PFSK-1 (cell line): Measurements from ENCODE around the gene CMBL.

Source experiments
- FOXP2 ChIP-seq: optimal IDR thresholded peaks from 2 replicates; pipeline ENCODE3; 2011; ENCODE audit warnings: borderline replicate concordance, control low read depth, inconsistent platforms; ENCODE audit not compliant: insufficient read depth; ENCODE audit errors: extremely low read length, extremely low read depth
- POLR2AphosphoS5 ChIP-seq: IDR thresholded peaks from 2 replicates; pipeline ENCODE4 v1.6.1; 2012; ENCODE audit warnings: low read depth, mild to moderate bottlenecking, control low read depth, low read length, moderate library complexity
- SIN3A ChIP-seq: IDR thresholded peaks from 2 replicates; pipeline ENCODE4 v1.6.1; 2012; ENCODE audit warnings: mild to moderate bottlenecking, low read length, moderate library complexity, borderline replicate concordance; ENCODE audit not compliant: insufficient read depth
- TAF1 ChIP-seq: IDR thresholded peaks from 2 replicates; pipeline ENCODE4 v1.6.1; 2012; ENCODE audit warnings: low read length, control low read depth, borderline replicate concordance; ENCODE audit not compliant: insufficient read depth
- TF ChIP-seq, protein P1 (sequence below), 2 experiments: IDR thresholded peaks; 2 replicates each; pipeline versions ENCODE4 v1.6.1 to v1.8.0; 2011 to 2012; ENCODE audit warnings: low read depth in 2 of 2, low read length in 2 of 2, control low read depth in 1 of 2, inconsistent platforms in 1 of 2, mild to moderate bottlenecking in 1 of 2, moderate library complexity in 1 of 2; ENCODE audit not compliant: insufficient read depth in 1 of 2

CMBL gene

DNA sequence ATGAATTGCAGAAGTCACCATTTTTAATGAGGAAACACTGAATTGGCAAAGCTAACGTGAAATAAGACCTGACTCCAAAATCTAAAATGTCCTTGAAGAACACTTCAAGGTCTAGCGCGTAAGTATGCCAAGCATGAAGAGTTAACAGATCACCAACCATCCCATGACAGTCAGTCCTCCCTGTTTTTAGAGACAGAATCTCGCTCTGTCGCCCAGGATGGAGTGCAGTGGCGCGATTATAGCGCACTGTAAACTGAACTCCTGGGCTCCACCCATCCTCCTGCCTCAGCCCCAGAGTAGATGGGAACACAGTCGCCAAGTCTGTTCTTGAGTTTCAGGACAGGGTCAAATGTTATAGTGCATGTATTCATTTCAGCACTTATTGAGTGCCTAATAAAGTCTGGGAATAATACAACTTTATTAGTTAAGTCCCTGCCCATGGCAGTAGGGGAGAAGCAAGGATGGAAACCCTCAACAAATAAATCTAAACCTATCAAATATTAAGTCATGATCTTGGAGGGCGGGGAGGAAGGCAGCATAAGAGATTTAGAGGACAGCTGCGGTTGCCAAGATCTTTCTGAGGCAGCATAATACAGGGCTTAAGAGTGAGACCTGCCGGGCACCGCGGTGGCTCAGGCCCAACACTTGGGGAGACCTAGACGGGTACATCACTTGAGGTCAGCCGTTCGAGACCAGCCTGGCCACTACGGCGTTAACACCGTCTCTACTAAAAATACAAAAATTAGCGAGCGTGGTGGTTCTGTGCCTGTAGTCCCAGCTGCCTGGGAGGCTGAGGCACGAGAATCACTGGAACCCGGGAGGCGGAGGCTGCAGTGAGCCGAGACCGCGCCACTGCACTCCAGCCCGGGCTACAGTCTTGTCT, 59.1 kb downstream of the CMBL start:
- TF ChIP-seq TAF1 (no peak), FOXP2 (no peak), SIN3A (no peak)

DNA sequence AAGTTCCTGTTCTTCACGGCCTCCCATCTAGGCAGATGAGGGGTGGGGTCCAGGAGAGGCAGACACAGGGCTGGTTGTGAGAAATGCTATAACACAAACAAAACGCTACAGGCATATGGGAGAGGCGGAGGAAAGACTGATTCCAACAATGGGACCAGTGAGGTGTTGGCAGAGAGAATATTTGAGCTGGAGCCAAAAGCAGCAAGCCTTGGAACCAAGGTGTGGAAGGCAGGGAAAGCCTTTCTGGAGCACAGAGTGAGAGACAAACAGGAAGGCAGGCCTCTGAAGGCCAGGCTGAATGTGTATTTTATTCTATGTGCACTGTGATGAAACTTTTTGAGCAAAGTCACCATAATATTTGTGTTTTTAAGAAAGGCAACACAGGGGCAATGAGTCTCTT, 60.9 kb downstream of the CMBL start:
- TF ChIP-seq TAF1 (no peak), SIN3A (no peak), FOXP2 (no peak), POLR2AphosphoS5 (no peak)
- TF ChIP-seq, protein P1, sequence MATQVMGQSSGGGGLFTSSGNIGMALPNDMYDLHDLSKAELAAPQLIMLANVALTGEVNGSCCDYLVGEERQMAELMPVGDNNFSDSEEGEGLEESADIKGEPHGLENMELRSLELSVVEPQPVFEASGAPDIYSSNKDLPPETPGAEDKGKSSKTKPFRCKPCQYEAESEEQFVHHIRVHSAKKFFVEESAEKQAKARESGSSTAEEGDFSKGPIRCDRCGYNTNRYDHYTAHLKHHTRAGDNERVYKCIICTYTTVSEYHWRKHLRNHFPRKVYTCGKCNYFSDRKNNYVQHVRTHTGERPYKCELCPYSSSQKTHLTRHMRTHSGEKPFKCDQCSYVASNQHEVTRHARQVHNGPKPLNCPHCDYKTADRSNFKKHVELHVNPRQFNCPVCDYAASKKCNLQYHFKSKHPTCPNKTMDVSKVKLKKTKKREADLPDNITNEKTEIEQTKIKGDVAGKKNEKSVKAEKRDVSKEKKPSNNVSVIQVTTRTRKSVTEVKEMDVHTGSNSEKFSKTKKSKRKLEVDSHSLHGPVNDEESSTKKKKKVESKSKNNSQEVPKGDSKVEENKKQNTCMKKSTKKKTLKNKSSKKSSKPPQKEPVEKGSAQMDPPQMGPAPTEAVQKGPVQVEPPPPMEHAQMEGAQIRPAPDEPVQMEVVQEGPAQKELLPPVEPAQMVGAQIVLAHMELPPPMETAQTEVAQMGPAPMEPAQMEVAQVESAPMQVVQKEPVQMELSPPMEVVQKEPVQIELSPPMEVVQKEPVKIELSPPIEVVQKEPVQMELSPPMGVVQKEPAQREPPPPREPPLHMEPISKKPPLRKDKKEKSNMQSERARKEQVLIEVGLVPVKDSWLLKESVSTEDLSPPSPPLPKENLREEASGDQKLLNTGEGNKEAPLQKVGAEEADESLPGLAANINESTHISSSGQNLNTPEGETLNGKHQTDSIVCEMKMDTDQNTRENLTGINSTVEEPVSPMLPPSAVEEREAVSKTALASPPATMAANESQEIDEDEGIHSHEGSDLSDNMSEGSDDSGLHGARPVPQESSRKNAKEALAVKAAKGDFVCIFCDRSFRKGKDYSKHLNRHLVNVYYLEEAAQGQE (IDR thresholded peaks at IDR 0.05; ENCODE audit: insufficient read depth in 1 of 2, low read depth in 2 of 2, low read length in 2 of 2) = no peak

DNA sequence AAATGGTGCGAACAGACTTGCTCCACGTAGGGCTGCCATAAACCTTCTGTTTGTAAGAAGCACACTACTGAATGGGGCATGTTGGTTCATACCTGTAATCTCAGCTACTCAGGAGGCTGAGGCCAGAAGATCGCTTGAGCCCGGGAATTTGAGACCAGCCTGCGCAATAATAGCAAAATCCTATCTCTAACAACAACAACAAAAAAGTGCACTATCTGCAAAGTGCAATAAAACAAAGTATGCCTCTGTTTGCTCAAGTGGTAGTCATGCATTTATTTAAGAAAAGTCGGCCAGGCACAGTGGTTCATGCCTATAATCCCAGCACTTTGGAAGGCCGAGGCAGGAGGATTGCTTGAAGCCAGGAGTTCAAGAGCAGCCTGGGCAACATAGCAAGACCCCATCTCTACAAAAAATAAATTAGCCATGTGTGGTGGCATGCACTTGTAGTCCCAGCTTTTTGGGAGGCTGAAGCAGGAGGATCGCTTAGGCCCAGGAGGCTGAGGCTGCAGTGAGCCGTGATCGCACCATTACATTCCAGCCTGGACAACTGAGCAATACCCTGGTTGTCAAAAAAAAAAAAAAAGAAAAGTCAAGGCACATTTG, 63.3 kb downstream of the CMBL start:
- TF ChIP-seq, protein P1 (IDR thresholded peaks at IDR 0.05; ENCODE audit: insufficient read depth in 1 of 2, low read depth in 2 of 2, low read length in 2 of 2) = no peak
- TF ChIP-seq SIN3A (no peak), POLR2AphosphoS5 (no peak), TAF1 (no peak), FOXP2 (no peak)

DNA sequence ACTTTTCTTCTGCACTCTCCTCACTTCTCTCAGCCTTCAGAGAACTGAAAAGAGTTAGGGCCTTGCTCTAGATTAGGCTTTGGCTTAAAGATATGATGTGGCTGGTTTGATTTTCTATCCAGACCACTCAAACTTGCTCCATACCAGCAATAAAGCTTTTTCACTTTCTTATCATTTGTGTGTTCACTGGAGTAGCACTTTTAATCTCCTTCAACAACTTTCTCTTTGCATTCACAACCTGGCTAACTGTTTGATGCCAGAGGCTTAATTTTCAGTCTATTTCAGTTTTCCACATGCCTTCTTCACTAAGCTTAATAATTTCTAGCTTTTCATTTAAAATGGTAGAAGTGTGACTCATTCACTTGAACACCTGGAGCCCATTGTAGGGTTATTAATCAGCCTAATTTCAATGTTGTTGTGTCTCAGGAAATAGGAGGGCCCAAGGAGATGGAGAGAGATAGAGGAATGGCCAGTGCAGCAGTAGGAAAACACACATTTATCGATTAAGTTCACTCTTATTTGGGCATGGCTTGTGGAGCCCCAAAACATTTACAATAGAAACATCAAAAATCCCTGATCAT, 64.0 kb downstream of the CMBL start:
- no peak for TF ChIP-seq SIN3A
- TF ChIP-seq, protein P1 (IDR thresholded peaks at IDR 0.05; ENCODE audit: insufficient read depth in 1 of 2, low read depth in 2 of 2, low read length in 2 of 2) = no peak
- TF ChIP-seq POLR2AphosphoS5 = no peak
- no peak for TF ChIP-seq TAF1
- TF ChIP-seq FOXP2 = no peak

DNA sequence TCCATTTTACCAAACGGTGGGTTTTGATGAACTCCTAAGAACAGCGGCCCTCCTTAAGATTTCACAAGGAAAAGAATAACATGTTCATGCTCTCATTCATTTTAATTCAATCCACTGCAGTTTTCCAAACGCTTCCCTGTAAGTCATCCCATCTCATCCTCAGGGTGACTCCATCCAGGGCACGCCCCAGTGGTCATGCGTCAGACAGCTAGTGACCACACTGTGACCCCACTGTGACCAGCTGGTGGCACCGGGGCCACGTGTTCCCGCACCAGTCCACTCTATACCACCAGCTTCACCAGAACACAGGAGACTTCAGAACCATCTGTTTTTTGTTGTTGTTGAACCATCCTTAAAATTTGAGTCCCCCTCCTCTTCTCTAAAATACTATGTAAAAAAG, 72.4 kb downstream of the CMBL start:
- TF ChIP-seq, protein P1 (IDR thresholded peaks at IDR 0.05; ENCODE audit: insufficient read depth in 1 of 2, low read depth in 2 of 2, low read length in 2 of 2) = no peak
- TF ChIP-seq SIN3A (no peak), POLR2AphosphoS5 (no peak), TAF1 (no peak), FOXP2 (no peak)
